IPS-18c (cell line): ENCODE measurements around the gene CTDP1.
"Not testable (repeated sequence)": the region's sequence is repeated elsewhere in the genome, so short reads cannot be mapped to it uniquely, and the experiment has no call there.

Experiments
- H3K4me3 ChIP-seq: 2 replicates; pipeline ENCODE4 v1.7.0; 2013; ENCODE audit warnings: low read depth, mild to moderate bottlenecking, low read length, moderate library complexity; ENCODE audit not compliant: insufficient read depth
- H3K9me3 ChIP-seq: one replicate; pipeline ENCODE4 v1.6.1; 2013; ENCODE audit warnings: mild to moderate bottlenecking, low read length, moderate library complexity; ENCODE audit not compliant: control insufficient read depth, insufficient read depth

Gene CTDP1

DNA sequence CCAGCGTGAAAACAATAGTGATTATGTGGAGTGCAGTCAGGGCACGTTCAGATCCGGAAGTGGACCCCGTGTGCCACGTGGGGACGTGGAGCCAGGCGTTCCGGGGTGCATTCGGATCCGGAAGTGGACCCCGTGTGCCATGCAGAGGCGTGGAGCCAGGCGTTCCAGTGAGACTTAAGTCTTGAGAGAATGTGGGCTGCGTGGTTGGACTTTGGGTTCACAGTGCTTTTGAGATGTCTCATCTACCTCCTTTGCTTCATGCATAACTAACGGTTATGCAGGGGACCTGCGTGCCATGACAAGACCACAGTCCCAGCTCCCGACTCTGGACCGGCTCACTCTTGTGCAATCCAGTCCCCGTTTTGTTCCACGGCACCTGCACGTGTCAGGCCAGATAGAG is 28.8 kb downstream of the CTDP1 start:
- no peak overlapping the region for H3K4me3 ChIP-seq
- H3K9me3 ChIP-seq = no peaks in the 10 kb centered on the region

DNA sequence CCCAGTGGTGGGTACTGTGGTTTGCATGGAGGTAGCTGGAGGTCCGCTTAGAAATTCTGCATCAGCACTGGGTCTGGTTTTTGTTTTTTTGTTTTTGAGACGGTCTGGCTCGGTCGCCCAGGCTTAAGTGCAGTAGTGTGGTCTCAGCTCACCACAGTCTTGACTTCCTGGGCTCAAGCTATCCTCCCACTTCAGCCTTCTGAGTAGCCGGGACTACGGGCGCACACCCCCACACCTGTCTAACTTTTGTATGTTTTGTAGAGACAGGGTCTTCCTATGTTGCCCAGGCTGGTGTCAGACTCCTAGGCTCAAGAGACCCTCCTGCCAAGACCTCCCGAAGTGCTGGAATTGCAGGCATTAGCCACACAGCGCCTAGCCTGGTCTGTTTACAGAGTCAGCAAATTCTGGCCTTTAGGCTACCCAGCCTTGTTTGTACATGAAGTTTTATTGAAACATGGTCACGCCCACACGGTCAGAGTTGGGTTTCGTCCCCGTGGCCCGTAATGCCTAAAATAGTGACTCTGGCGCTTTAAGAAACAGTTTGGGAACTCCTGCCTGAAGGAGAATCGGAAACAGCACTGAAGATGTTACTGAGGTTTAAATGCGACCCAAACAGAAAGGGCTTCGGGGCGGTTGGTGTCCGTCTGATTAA is 32.7 kb downstream of the CTDP1 start:
- H3K9me3 ChIP-seq = no peaks in the 10 kb centered on the region
- H3K4me3 ChIP-seq = no peak overlapping the region

GRCh38 chr18:79713341-79713740 is 33.7 kb downstream of the CTDP1 start:
- H3K9me3 ChIP-seq = no peaks in the 10 kb centered on the region
- H3K4me3 ChIP-seq = no peak overlapping the region

DNA sequence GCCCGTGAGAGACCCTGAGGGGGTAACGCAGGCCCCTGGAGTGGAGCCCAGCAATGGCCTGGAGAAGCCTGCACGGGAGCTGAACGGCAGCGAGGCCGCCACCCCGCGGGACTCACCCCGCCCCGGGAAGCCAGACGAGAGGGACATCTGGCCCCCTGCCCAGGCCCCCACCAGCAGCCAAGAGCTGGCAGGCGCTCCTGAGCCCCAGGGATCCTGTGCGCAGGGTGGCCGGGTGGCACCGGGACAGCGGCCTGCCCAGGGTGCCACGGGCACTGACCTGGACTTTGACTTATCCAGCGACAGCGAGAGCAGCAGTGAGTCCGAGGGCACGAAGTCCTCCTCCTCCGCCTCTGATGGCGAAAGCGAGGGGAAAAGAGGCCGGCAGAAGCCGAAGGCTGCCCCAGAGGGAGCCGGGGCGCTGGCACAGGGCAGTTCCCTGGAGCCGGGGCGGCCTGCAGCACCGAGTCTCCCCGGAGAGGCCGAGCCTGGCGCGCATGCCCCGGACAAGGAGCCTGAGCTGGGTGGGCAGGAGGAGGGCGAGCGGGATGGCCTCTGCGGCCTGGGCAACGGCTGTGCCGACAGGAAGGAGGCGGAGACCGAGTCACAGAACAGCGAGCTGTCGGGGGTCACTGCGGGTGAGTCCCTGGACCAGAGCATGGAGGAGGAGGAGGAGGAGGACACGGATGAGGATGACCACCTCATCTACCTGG is 35.1 kb downstream of the CTDP1 start:
- Histone ChIP-seq H3K9me3 (no peaks in the 10 kb centered on the region), H3K4me3 (no peak overlapping the region)

- no peaks in the 10 kb centered on the region for H3K9me3 ChIP-seq
- H3K4me3 ChIP-seq = no peak overlapping the region
Measured at GRCh38 chr18:79715280-79715679, 35.7 kb downstream of the CTDP1 start.

- Histone ChIP-seq H3K9me3 (no peaks in the 10 kb centered on the region), H3K4me3 (no peak overlapping the region)
Measured at GRCh38 chr18:79717059-79717458, 37.5 kb downstream of the CTDP1 start.

DNA sequence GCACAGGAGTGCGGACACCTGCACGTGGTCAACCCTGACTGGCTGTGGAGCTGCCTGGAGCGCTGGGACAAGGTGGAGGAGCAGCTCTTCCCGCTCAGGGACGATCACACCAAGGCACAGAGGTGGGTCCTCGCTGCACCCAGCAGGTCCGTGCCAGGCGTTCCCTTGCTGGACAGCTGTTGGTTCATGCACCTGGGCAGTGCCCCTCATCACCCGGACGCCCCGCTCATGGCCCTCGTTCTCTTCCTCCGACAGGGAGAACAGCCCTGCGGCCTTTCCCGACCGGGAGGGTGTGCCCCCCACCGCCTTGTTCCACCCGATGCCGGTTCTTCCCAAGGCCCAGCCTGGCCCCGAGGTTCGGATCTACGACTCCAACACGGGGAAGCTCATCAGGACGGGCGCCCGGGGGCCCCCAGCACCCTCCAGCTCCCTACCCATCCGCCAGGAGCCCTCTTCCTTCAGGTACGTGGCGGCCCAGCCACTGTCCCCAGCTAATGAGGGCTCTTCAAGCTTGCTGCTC is 38.0 kb downstream of the CTDP1 start:
- Histone ChIP-seq H3K9me3 (no peaks in the 10 kb centered on the region), H3K4me3 (no peak overlapping the region)

DNA sequence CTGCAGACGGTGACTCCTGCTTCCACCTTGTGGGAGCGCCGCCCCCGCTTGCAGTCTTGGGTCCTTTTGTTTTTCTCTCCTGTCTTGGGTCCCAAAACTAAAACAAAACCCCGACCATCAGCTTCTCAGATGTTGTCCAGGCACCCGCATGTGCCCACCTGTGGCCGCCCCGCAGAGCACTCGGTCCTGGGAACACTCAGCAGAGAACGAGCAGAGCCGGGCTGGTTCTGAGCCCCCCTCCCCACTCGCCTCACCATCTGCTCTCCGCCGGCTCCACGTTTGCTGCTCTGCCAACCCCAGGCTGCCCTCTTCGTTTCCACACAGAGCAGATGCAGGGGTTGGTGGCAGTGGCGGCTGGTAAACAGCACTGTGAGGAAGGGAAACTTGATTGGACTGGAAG is 38.5 kb downstream of the CTDP1 start:
- no peak overlapping the region for H3K4me3 ChIP-seq
- H3K9me3 ChIP-seq = no peaks in the 10 kb centered on the region

DNA sequence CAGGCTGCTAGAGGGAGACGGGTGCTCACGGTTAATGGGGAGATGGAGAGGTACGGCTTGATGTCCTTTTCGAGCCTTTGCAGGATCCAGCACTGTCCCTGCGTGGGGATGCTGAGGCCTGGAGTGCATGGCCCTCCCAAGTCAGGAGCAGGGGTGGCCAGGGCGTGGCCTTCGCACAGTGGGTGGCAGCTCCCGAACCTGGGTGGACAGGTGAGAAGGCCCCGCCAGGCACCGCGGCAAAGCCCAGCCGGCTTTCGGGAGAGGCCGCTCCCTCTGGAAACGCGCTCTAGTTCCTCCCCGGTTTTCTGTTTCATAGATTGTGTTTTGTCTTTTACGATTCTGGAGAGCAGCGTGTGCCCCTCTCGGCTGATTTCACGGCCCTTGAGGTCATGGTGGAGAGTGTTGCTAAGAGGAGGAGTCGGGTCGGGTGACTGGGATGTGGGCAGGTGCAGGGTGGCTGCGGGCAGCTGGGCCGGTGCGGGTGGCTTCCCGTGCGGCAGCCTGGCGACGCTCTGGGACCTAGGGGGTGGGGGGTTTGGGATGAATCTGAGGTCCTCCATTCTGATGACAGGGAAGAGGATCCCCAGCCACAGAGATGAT is 39.4 kb downstream of the CTDP1 start:
- Histone ChIP-seq H3K4me3 (no peak overlapping the region), H3K9me3 (no peaks in the 10 kb centered on the region)

DNA sequence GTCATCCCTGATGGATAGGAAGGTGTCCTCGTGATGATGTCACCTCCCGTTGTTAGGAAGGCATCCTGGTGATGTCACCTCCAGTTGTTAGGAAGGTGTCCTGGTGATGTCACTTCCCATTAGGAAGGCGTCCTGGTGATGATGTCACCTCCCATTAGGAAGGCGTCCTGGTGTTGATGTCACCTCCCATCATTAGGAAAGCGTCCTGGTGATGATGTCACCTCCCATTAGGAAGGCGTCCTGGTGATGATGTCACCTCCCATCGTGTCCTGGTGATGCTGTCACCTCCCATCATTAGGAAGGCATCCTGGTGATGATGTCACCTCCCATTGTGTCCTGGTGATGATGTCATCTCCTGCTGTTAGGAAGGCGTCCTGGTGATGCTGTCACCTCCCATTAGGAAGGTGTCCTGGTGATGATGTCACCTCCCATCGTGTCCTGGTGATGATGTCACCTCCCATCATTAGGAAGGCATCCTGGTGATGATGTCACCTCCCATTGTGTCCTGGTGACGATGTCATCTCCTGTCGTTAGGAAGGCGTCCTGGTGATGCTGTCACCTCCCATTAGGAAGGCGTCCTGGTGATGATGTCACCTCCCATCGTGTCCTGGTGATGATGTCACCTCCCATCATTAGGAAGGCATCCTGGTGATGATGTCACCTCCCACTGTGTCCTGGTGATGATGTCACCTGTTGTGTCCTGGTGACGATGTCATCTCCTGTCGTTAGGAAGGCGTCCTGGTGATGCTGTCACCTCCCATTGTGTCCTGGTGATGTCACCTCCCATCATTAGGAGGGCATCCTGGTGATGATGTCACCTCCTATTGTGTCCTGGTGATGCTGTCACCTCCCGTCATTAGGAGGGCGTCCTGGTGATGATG is 40.1 kb downstream of the CTDP1 start:
- H3K4me3 ChIP-seq, H3K9me3 ChIP-seq: not testable (repeated sequence)

GRCh38 chr18:79720359-79720733 is 40.7 kb downstream of the CTDP1 start:
- H3K9me3 ChIP-seq = peaks cover 2% of the 10 kb centered on the region

DNA sequence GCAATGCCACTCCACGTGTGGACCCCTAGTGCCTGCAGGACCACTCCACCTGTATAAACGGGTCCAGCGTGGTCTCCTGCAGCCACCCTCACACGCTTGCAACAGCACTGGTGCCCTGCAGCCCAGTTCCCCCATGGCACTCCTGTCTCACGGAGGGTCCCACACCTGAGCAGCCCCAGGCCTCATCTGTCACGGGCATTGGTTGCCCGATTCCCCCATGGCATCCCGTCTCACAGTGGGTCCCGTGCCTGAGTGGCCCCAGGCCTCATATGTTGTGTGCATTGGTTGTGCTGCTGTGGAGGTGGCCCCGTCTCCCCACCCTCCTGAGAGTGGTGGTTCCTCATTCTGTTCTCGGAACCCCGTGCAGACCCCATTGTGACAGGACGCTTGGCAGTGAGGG is 43.4 kb downstream of the CTDP1 start:
- H3K9me3 ChIP-seq = peaks cover 2% of the 10 kb centered on the region
- no peak overlapping the region for H3K4me3 ChIP-seq

More at GRCh38 chr18:79720359-79720733, 40.7 kb downstream of the CTDP1 start:
- H3K4me3 ChIP-seq = no peak overlapping the region

- Histone ChIP-seq H3K9me3 (peaks cover 2% of the 10 kb centered on the region), H3K4me3 (no peak overlapping the region)
Measured at GRCh38 chr18:79723628-79724027, 44.0 kb downstream of the CTDP1 start.

- no peak overlapping the region for H3K4me3 ChIP-seq
- H3K9me3 ChIP-seq = peaks cover 2% of the 10 kb centered on the region
Measured at GRCh38 chr18:79724299-79725080, 44.9 kb downstream of the CTDP1 start.

- H3K9me3 ChIP-seq = peaks cover 2% of the 10 kb centered on the region
Measured at GRCh38 chr18:79725486-79725885, 45.9 kb downstream of the CTDP1 start.

GRCh38 chr18:79726721-79727120 is 47.1 kb downstream of the CTDP1 start:
- H3K9me3 ChIP-seq = peaks cover 5% of the 10 kb centered on the region
- no peak overlapping the region for H3K4me3 ChIP-seq

More at GRCh38 chr18:79725486-79725885, 45.9 kb downstream of the CTDP1 start:
- no peak overlapping the region for H3K4me3 ChIP-seq

- H3K4me3 ChIP-seq = no peak overlapping the region
- peaks cover 9% of the 10 kb centered on the region for H3K9me3 ChIP-seq
Measured at GRCh38 chr18:79727211-79727610, 47.6 kb downstream of the CTDP1 start.
